Measurements from ENCODE around the gene CD34. TPM values are rescaled to one million over a fixed set of nuclear protein-coding genes. Genes with fewer than 3 reads are reported as not detected.

Gene CD34, protein sequence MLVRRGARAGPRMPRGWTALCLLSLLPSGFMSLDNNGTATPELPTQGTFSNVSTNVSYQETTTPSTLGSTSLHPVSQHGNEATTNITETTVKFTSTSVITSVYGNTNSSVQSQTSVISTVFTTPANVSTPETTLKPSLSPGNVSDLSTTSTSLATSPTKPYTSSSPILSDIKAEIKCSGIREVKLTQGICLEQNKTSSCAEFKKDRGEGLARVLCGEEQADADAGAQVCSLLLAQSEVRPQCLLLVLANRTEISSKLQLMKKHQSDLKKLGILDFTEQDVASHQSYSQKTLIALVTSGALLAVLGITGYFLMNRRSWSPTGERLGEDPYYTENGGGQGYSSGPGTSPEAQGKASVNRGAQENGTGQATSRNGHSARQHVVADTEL
- under 0.01 and 0.39 TPM in 2 replicates for total RNA-seq

DNA sequence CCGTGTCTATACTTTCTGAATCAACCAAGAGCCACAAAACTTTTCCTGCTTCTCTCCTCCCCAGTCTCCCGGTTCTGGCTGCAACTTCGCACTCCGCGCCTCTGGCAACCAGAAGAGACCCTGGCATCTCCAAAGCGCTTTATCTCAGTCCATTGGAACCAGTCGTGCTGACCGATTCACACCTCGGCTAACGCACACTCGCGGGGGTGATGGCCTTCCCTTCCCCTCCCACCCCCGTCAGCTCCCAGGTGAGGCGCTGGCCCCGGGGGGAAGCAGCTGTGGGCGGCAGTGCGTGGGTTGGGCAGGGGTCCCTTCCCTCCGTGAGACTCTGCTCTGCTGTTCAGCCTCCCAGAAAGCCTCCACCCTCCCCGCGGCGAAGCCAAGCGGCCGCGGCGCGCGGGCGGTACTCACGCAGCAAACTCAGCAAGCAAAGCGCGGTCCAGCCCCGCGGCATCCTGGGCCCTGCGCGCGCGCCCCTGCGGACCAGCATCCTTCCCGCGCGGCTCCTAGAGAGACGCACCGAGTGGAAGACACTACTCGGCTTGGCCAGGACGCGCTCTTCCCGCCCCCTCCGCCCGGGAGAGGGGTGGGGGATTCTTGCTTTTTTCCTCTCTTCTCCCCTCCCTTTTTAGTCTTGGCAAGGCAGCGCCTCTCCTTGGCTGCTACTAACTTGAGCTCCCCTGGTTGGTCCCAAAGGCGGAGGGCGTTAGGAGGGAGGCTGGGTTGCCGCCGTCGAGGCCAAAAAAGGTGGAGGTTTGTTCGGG lies at the start of gene CD34:
CD34 (minus strand) TSS at position 535 of the 764 bp plus-strand sequence; CDS start at position 490, 45 bp downstream.

Other genes starting within 250 kb of the CD34 start
- gene CD46, start 159.1 kb downstream of the CD34 start, total RNA-seq, result 77.2 and 84.3 TPM in 2 replicates